ENCODE data around the gene STK32A. TPM values are rescaled to one million over a fixed set of nuclear protein-coding genes. Genes with fewer than 3 reads are reported as not detected.

The STK32A gene
- total RNA-seq, 2 experiments from 2014 or later = not detected

DNA sequence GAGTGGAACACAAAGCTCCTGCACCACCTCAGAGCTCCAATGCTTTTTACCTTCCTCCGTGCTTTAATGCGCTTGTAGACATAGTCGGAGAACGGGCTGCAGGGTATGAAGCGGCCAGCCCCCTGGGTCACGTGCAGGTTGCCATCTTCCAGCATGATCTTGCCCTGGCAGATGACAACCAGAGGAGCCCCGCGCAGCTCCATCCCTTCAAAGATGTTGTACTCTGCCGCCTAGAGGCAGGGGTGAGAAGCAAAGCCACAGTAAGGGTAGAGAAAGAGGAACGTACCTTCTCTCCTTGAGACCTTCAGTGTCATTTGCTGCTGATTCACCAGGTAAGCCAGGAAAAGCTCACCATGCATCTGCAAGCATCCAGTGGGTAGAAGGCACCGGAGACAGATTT lies 162.8 kb downstream of the STK32A start:
- Mint-ChIP-seq H3K27me3 (no peaks in the 10 kb centered on the region), H3K4me1 (ENCODE audit: low read depth) (no peaks in the 10 kb centered on the region), H3K27ac (no peak overlapping the region), H3K36me3 (ENCODE audit: low read depth) (no peaks in the 10 kb centered on the region), H3K4me3 (no peak overlapping the region), H3K9me3 (no peaks in the 10 kb centered on the region)
- intact Hi-C loops (cut with DNase I, micrococcal nuclease) = no loop called here
- no peaks in the 10 kb centered on the region for H3K4me1 ChIP-seq (ENCODE audit: insufficient read depth, low read length)
- peaks cover 0 to 8% of the 10 kb centered on the region in 2 experiments for H3K9me3 ChIP-seq (ENCODE audit: control insufficient read depth in 1 of 2, insufficient read depth in 1 of 2, low read length in 2 of 2)
- no peaks in the 10 kb centered on the region for H3K36me3 ChIP-seq (ENCODE audit: insufficient read depth, low read length)
- DNase-seq = no peak
- TF ChIP-seq, protein P1, sequence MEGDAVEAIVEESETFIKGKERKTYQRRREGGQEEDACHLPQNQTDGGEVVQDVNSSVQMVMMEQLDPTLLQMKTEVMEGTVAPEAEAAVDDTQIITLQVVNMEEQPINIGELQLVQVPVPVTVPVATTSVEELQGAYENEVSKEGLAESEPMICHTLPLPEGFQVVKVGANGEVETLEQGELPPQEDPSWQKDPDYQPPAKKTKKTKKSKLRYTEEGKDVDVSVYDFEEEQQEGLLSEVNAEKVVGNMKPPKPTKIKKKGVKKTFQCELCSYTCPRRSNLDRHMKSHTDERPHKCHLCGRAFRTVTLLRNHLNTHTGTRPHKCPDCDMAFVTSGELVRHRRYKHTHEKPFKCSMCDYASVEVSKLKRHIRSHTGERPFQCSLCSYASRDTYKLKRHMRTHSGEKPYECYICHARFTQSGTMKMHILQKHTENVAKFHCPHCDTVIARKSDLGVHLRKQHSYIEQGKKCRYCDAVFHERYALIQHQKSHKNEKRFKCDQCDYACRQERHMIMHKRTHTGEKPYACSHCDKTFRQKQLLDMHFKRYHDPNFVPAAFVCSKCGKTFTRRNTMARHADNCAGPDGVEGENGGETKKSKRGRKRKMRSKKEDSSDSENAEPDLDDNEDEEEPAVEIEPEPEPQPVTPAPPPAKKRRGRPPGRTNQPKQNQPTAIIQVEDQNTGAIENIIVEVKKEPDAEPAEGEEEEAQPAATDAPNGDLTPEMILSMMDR (IDR thresholded peaks at IDR 0.05) = no peak
- no peaks in the 10 kb centered on the region for H3K27me3 ChIP-seq (ENCODE audit: control insufficient read depth in 1 of 2, insufficient read depth in 2 of 2, low read length in 2 of 2)
- ATAC-seq (ENCODE audit: poor library complexity) = no peak
- no peak overlapping the region for H3K27ac ChIP-seq (ENCODE audit: low read depth in 1 of 2, low read length in 2 of 2)
- ChIA-PET CTCF (no interaction called here), POLR2A (no interaction called here)
- H3K4me3 ChIP-seq (ENCODE audit: low read length) = no peak overlapping the region

DNA sequence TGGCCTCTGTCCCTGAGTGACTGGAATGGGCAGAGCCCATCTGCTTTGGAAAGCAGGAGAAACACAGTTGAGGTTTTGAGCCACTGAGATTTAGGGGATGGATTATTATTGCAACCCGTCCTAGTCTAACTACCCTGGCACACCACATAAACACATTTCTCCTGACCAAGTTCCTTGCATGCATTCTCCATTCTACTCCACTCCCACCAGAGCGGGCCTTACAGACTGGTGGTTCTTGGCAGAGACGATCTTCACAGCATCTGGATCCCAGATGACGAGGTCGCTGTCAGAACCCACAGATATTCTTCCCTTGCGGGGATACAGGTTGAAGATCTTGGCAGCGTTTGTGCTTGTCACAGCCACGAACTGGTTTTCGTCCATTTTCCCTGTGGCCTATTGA lies 164.0 kb downstream of the STK32A start:
- TF ChIP-seq, protein P1 (IDR thresholded peaks at IDR 0.05) = no peak
- Histone ChIP-seq H3K4me1 (ENCODE audit: insufficient read depth, low read length) (no peaks in the 10 kb centered on the region), H3K27me3 (ENCODE audit: control insufficient read depth in 1 of 2, insufficient read depth in 2 of 2, low read length in 2 of 2) (no peaks in the 10 kb centered on the region), H3K27ac (ENCODE audit: low read depth in 1 of 2, low read length in 2 of 2) (no peak overlapping the region), H3K4me3 (ENCODE audit: low read length) (no peak overlapping the region), H3K36me3 (ENCODE audit: insufficient read depth, low read length) (no peaks in the 10 kb centered on the region), H3K9me3 (ENCODE audit: control insufficient read depth in 1 of 2, insufficient read depth in 1 of 2, low read length in 2 of 2) (peaks cover 0 to 6% of the 10 kb centered on the region in 2 experiments)
- Mint-ChIP-seq H3K36me3 (ENCODE audit: low read depth) (no peaks in the 10 kb centered on the region), H3K4me1 (ENCODE audit: low read depth) (no peaks in the 10 kb centered on the region), H3K27me3 (no peaks in the 10 kb centered on the region), H3K9me3 (no peaks in the 10 kb centered on the region), H3K27ac (no peak overlapping the region), H3K4me3 (no peak overlapping the region)
- DNase-seq (no peak), ATAC-seq (ENCODE audit: poor library complexity) (no peak)
- intact Hi-C loops (cut with DNase I, micrococcal nuclease) = no loop called here
- POLR2A ChIA-PET = no interaction called here
- CTCF ChIA-PET = no interaction called here

DNA sequence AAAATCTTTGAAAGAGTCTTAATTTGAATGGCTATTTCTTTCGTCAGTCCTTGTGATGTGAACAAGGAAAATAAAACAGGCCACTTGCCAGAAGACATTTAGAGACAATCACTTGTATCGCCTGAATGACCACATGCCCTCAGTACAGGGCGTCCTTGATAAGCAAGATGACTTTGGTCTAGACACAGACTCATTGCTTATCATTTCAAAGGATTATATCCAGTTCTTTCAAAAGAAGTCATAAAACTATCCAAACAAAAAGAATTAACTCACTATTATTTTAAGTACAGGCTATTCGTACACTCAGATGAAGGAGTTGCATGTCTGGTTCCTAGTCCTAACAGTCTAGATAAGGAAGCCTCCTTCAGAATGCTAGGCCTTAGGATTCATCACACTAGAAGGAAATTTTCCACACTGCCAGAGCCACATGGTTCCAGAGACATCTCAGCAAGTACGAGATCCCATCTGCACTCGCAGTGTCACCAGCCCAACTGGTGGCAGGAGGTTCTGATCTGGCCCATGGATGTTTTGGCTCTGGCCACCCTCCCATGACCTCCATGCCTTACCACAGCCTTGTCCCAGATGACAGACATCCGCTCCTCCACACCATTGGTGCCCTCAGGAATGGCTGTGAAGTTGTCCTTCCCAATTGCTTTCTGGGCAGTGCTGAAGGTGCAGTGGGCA lies 165.4 kb downstream of the STK32A start:
- Histone ChIP-seq H3K36me3 (ENCODE audit: insufficient read depth, low read length) (no peaks in the 10 kb centered on the region), H3K27ac (ENCODE audit: low read depth in 1 of 2, low read length in 2 of 2) (no peak overlapping the region), H3K4me3 (ENCODE audit: low read length) (no peak overlapping the region), H3K4me1 (ENCODE audit: insufficient read depth, low read length) (no peaks in the 10 kb centered on the region), H3K27me3 (ENCODE audit: control insufficient read depth in 1 of 2, insufficient read depth in 2 of 2, low read length in 2 of 2) (no peaks in the 10 kb centered on the region), H3K9me3 (ENCODE audit: control insufficient read depth in 1 of 2, insufficient read depth in 1 of 2, low read length in 2 of 2) (peaks cover 0 to 4% of the 10 kb centered on the region in 2 experiments)
- H3K4me3 Mint-ChIP-seq = no peak overlapping the region
- no peaks in the 10 kb centered on the region for H3K9me3 Mint-ChIP-seq
- no peaks in the 10 kb centered on the region for H3K4me1 Mint-ChIP-seq (ENCODE audit: low read depth)
- intact Hi-C loops (cut with DNase I, micrococcal nuclease) = no loop called here
- POLR2A ChIA-PET = no interaction called here
- no peak for ATAC-seq (ENCODE audit: poor library complexity)
- CTCF ChIA-PET = no interaction called here
- H3K27ac Mint-ChIP-seq = no peak overlapping the region
- no peaks in the 10 kb centered on the region for H3K27me3 Mint-ChIP-seq
- TF ChIP-seq, protein P1 (IDR thresholded peaks at IDR 0.05) = no peak
- H3K36me3 Mint-ChIP-seq (ENCODE audit: low read depth) = no peaks in the 10 kb centered on the region
- DNase-seq = no peak

All from CD4-positive, alpha-beta T cell (primary cell).